Esophagus (tissue), 2 donors: ENCODE measurements around the gene PPP3CA. TPM values are rescaled to one million over a fixed set of nuclear protein-coding genes. Genes with fewer than 3 reads are reported as not detected.

Experiments used
- H3K27ac ChIP-seq, 2 donors: one replicate each; pipeline ENCODE4 v1.5.1; 2013; ENCODE audit warnings: low read depth in 2 of 2, mild to moderate bottlenecking in 2 of 2, inconsistent platforms in 1 of 2, low read length in 1 of 2, moderate library complexity in 1 of 2
- H3K27me3 ChIP-seq, 2 donors: one replicate each; pipeline ENCODE4 v1.6.1; 2013; ENCODE audit warnings: low read length in 2 of 2, control low read depth in 1 of 2, mild to moderate bottlenecking in 1 of 2; ENCODE audit not compliant: insufficient read depth in 2 of 2, control insufficient read depth in 1 of 2
- H3K36me3 ChIP-seq, 2 donors: one replicate each; pipeline ENCODE4 v1.6.1; 2013; ENCODE audit warnings: low read length in 1 of 2; ENCODE audit not compliant: control insufficient read depth in 2 of 2, insufficient read depth in 2 of 2
- H3K4me1 ChIP-seq, 2 donors: one replicate each; pipeline ENCODE4 v1.6.1; 2013; ENCODE audit warnings: low read length in 1 of 2; ENCODE audit not compliant: control insufficient read depth in 2 of 2, insufficient read depth in 2 of 2
- H3K4me3 ChIP-seq, 2 donors: one replicate each; pipeline ENCODE4 v1.5.1; 2013; ENCODE audit warnings: low read length in 2 of 2, mild to moderate bottlenecking in 2 of 2, low read depth in 1 of 2, moderate library complexity in 1 of 2
- H3K9me3 ChIP-seq, 2 donors: one replicate each; pipeline ENCODE4 v1.6.1; 2013; ENCODE audit warnings: mild to moderate bottlenecking in 2 of 2, low read depth in 1 of 2, low read length in 1 of 2, moderate library complexity in 1 of 2; ENCODE audit not compliant: control insufficient read depth in 2 of 2, insufficient read depth in 1 of 2
- WGBS, 2 donors: extraction: QIAGEN DNeasy Blood & Tissue Kit; methylation state at CpG; one replicate each; pipeline ENCODE4 v1.1.7; 2013; 5-methylcytosine and 5-hydroxymethylcytosine counted together
- polyA plus RNA-seq, 2 donors: library from polyadenylated mRNA; stranded (reverse); fragments of 200-250 nt; gene quantifications; one replicate each; pipeline ENCODE4 v1.2.3, GENCODE V29; 2013
- donor health status: healthy with polysubstance abuse.
- donor health status: Bipolar disorder and iron deficiency.

Gene PPP3CA
- polyA plus RNA-seq, 2 donors: 5.2 to 5.8 TPM

- H3K4me1 ChIP-seq: peaks cover 0 to 3% of the 10 kb centered on the region in 2 donors
- H3K27me3 ChIP-seq: no peaks in the 10 kb centered on the region
- no peaks in the 10 kb centered on the region for H3K36me3 ChIP-seq
- H3K4me3 ChIP-seq: no peak overlapping the region
- 80 to 85% methylated on average over 4 of the region's 4 CpGs for WGBS, 2 donors
- no peaks in the 10 kb centered on the region for H3K9me3 ChIP-seq
- H3K27ac ChIP-seq: no peak overlapping the region
Observed at GRCh38 chr4:101309925-101310324, 37.4 kb downstream of the PPP3CA start.

GRCh38 chr4:101307899-101308298, 39.4 kb downstream of the PPP3CA start:
- 65 to 82% methylated on average over 2 of the region's 2 CpGs for WGBS, 2 donors
- no peaks in the 10 kb centered on the region for H3K27me3 ChIP-seq
- H3K4me1 ChIP-seq: peaks cover 0 to 3% of the 10 kb centered on the region in 2 donors
- H3K4me3 ChIP-seq: no peak overlapping the region
- no peak overlapping the region for H3K27ac ChIP-seq
- H3K36me3 ChIP-seq: no peaks in the 10 kb centered on the region
- H3K9me3 ChIP-seq: no peaks in the 10 kb centered on the region

GRCh38 chr4:101306764-101307615, 40.3 kb downstream of the PPP3CA start:
- Histone ChIP-seq H3K27ac (no peak overlapping the region), H3K4me3 (no peak overlapping the region), H3K27me3 (no peaks in the 10 kb centered on the region), H3K36me3 (no peaks in the 10 kb centered on the region), H3K9me3 (no peaks in the 10 kb centered on the region), H3K4me1 (peaks cover 0 to 3% of the 10 kb centered on the region in 2 donors)
- WGBS, 2 donors: 63 to 65% methylated on average over 4 of the region's 4 CpGs

- Histone ChIP-seq H3K36me3 (no peaks in the 10 kb centered on the region), H3K4me1 (peaks cover 0 to 3% of the 10 kb centered on the region in 2 donors), H3K9me3 (no peaks in the 10 kb centered on the region), H3K4me3 (no peak overlapping the region), H3K27ac (no peak overlapping the region), H3K27me3 (no peaks in the 10 kb centered on the region)
- WGBS, 2 donors: 45 to 66% methylated on average over 3 of the region's 3 CpGs
Observed at GRCh38 chr4:101306225-101306624, 41.1 kb downstream of the PPP3CA start.

DNA sequence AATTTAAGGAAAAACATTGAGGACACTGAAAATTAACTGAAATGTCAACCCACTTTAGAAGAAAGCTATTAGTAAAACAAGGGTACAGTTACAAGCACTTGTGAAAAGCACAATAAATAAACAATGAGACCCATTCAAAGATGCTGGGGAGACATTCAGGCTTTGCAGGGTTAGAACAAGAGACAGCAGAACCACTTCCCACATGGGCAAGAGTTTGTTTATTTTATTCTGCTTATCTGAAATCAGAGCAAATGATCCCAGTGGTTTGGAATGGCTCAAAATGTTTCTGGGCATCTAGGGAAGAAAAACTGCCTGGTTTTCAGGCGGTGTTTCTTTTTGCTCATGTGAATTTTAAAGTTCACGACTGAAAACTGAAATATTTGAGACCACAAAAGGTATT, 42.4 kb downstream of the PPP3CA start:
- H3K4me1 ChIP-seq: peaks cover 0 to 3% of the 10 kb centered on the region in 2 donors
- no peak overlapping the region for H3K4me3 ChIP-seq
- 72 to 75% methylated on average over 2 of the region's 2 CpGs for WGBS, 2 donors
- H3K36me3 ChIP-seq: no peaks in the 10 kb centered on the region
- no peaks in the 10 kb centered on the region for H3K27me3 ChIP-seq
- H3K27ac ChIP-seq: no peak overlapping the region
- no peaks in the 10 kb centered on the region for H3K9me3 ChIP-seq

DNA sequence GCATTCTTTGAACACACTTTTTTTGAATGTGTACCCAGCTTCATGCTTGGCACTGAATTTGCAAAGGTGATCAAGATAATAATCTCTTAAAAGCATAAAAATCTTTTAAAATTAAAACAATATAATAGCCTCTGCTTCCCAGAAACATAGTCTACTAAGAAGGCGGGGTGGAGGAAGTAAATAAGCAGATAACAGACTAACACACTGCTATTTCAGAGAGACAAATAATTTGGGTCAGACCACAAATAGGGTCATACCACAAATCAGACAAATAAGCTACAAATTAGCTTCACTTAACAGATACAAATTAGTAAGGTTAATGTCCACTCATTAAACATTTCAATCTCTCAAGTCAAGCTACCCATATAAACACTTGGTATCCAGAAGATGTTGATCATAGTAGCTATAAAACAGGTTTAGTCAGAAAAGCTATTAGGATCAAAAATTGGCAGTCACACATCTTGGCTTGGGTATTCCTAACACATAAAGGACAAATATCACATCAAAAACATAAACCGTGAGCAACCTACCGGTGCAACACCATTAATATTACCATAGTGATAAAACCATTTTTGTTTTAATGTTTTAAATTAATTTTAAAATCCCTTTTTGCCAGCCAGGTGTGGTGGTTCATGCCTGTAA, 47.3 kb downstream of the PPP3CA start:
- H3K4me1 ChIP-seq: no peaks in the 10 kb centered on the region
- H3K36me3 ChIP-seq: no peaks in the 10 kb centered on the region
- no peaks in the 10 kb centered on the region for H3K27me3 ChIP-seq
- H3K27ac ChIP-seq: no peak overlapping the region
- H3K9me3 ChIP-seq: no peaks in the 10 kb centered on the region
- no peak overlapping the region for H3K4me3 ChIP-seq
- 57 to 62% methylated on average over 3 of the region's 3 CpGs for WGBS, 2 donors

DNA sequence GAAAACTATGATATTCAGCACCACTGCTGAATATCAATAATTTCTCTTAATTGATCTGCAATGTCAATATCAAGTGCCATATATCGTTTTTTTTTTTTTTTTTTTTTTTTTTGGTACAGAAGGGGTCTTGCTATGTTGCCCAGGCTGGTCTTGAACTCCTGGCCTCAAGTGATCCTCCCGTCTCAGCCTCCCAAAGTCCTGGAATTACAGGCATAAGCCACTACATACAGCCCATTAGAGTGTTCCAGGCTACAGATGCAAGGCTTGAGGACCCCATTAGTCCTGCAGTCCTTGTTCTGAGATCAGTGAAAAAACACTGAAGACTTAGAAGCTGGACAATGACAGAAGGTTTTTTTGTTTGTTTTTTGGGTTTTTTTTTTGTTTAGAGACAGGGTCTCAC, 48.3 kb downstream of the PPP3CA start:
- 91 to 97% methylated on average over 2 of the region's 2 CpGs for WGBS, 2 donors
- no peak overlapping the region for H3K27ac ChIP-seq

DNA sequence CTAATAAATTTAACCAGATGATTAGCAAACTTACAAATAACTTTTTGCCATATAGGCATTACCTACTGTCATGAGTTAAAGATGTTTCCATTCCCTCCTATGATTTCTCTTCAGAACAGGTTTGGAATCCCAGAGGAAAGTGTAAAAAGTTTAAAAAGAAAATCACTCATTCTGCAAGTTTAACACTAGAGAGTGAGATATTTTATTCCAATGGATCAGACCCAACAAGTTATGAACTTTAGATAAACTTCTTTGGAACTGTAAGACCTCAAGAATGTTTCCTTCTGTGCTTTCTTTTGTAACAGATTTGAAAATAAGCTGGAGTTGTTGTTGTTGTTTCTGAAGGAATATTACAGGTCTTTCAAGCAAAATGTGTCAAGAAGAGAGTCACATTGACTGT, 51.6 kb downstream of the PPP3CA start:
- Histone ChIP-seq H3K27me3 (no peaks in the 10 kb centered on the region), H3K4me1 (peaks cover 0 to 1% of the 10 kb centered on the region in 2 donors), H3K36me3 (no peaks in the 10 kb centered on the region)

More for the DNA sequence above, 48.3 kb downstream of the PPP3CA start:
- no peaks in the 10 kb centered on the region for H3K4me1 ChIP-seq
- H3K36me3 ChIP-seq: no peaks in the 10 kb centered on the region
- H3K27me3 ChIP-seq: no peaks in the 10 kb centered on the region
- no peaks in the 10 kb centered on the region for H3K9me3 ChIP-seq
- no peak overlapping the region for H3K4me3 ChIP-seq

GRCh38 chr4:101294597-101294996, 52.7 kb downstream of the PPP3CA start:
- no peaks in the 10 kb centered on the region for H3K27me3 ChIP-seq
- no peak overlapping the region for H3K4me3 ChIP-seq
- peaks cover 0 to 3% of the 10 kb centered on the region in 2 donors for H3K4me1 ChIP-seq
- H3K9me3 ChIP-seq: no peaks in the 10 kb centered on the region
- 87 to 92% methylated on average over 3 of the region's 3 CpGs for WGBS, 2 donors
- no peaks in the 10 kb centered on the region for H3K36me3 ChIP-seq
- no peak overlapping the region for H3K27ac ChIP-seq

More for the DNA sequence above, 51.6 kb downstream of the PPP3CA start:
- no peak overlapping the region for H3K4me3 ChIP-seq
- no peaks in the 10 kb centered on the region for H3K9me3 ChIP-seq
- H3K27ac ChIP-seq: no peak overlapping the region
